Lower leg skin (tissue), 4 donors: ENCODE data around the gene DIP2B. TPM values are rescaled to one million over a fixed set of nuclear protein-coding genes. Genes with fewer than 3 reads are reported as not detected.
A peak's percentile ranks its signal among the peaks of the same experiment; 100 is the strongest.

ENCODE experiments used
- DNase-seq, 2 donors: peaks; one replicate each; pipeline ENCODE4 v3.0.0-alpha.2; 2019; ENCODE audit warnings: low spot score in 2 of 2
- H3K4me3 ChIP-seq: fragments of 200-600 bp; sonication (generic); 2 replicates; pipeline ENCODE4 v1.5.1; 2017; ENCODE audit warnings: mild to moderate bottlenecking, low read depth; ENCODE audit not compliant: poor library complexity, severe bottlenecking
- CTCF ChIP-seq, 3 donors: fragments of 450-650 bp; IDR thresholded peaks; one replicate each; pipeline ENCODE4 v1.5.1; 2016; ENCODE audit warnings: antibody characterized with exemption in 3 of 3, mild to moderate bottlenecking in 3 of 3, moderate library complexity in 2 of 3
- POLR2A ChIP-seq, 2 donors: fragments of 450-650 bp; IDR thresholded peaks; one replicate each; pipeline ENCODE4 v1.6.1; 2016 to 2017; ENCODE audit warnings: antibody characterized with exemption in 2 of 2, mild to moderate bottlenecking in 1 of 2, moderate library complexity in 1 of 2
- WGBS, 2 donors: methylation state at CpG; one replicate each; pipeline ENCODE4 v1.1.5; 2018; 5-methylcytosine and 5-hydroxymethylcytosine counted together
- intact Hi-C: fragments of 100-400 bp; cut with DNase I; formaldehyde crosslinking; loops from one replicate; pipeline ENCODE4 v1.15.0; 2023; ENCODE audit warnings: low total_unique reads
- total RNA-seq, 4 donors: library from RNA; depleted of rRNA; stranded (reverse); fragments of >200 nt; gene quantifications; one replicate each; pipeline ENCODE4 v1.1.0, GENCODE V29; 2016

Gene DIP2B
- total RNA-seq, 4 donors from 2014 or later, result 56.9 to 104 (median 68.6) TPM

GRCh38 chr12:50636505-50636904 is 131.7 kb downstream of the DIP2B start:
- DNase-seq, result no peak
- WGBS, 2 donors, result 57 to 67% methylated on average over 3 of the region's 3 CpGs
- intact Hi-C loops, result loop anchor here (5.0 kb wide), 1 partner anchor 129 kb away; no protein-coding TSS in a partner anchor
- TF ChIP-seq CTCF (IDR thresholded peaks at IDR 0.05) (no peak), POLR2A (IDR thresholded peaks at IDR 0.05) (no peak)
- H3K4me3 ChIP-seq, result no peak overlapping the region

- TF ChIP-seq POLR2A (IDR thresholded peaks at IDR 0.05) (no peak), CTCF (IDR thresholded peaks at IDR 0.05) (peak in 1 of 3 donors; percentile 17)
- no peak overlapping the region for H3K4me3 ChIP-seq
- WGBS, 2 donors, result 29% methylated on average over 4 of the region's 4 CpGs
- no peak for DNase-seq
- intact Hi-C loops, result loop anchor here (5.0 kb wide), 1 partner anchor 131 kb away; no protein-coding TSS in a partner anchor
Measured at GRCh38 chr12:50637870-50638481, 133.2 kb downstream of the DIP2B start.

- no peak for TF ChIP-seq POLR2A (IDR thresholded peaks at IDR 0.05)
- no peak for TF ChIP-seq CTCF (IDR thresholded peaks at IDR 0.05)
- H3K4me3 ChIP-seq, result no peak overlapping the region
- no peak for DNase-seq
- intact Hi-C loops, result loop anchor here (5.0 kb wide), 1 partner anchor 131 kb away; no protein-coding TSS in a partner anchor
Measured at GRCh38 chr12:50638482-50638880, 133.7 kb downstream of the DIP2B start.

- no peak for TF ChIP-seq CTCF (IDR thresholded peaks at IDR 0.05)
- TF ChIP-seq POLR2A (IDR thresholded peaks at IDR 0.05), result no peak
- no peak overlapping the region for H3K4me3 ChIP-seq
- no peak for DNase-seq
- intact Hi-C loops, result loop anchor here (5.0 kb wide), 1 partner anchor 132 kb away; no protein-coding TSS in a partner anchor
- WGBS, 2 donors, result 83 to 87% methylated on average over 4 of the region's 4 CpGs
Measured at GRCh38 chr12:50639721-50640120, 134.9 kb downstream of the DIP2B start.

- no peak overlapping the region for H3K4me3 ChIP-seq
- intact Hi-C loops, result no loop called here
- DNase-seq, result no peak
- WGBS, 2 donors, result 88% methylated on average over 7 of the region's 7 CpGs
- TF ChIP-seq POLR2A (IDR thresholded peaks at IDR 0.05), result no peak
- no peak for TF ChIP-seq CTCF (IDR thresholded peaks at IDR 0.05)
Measured at GRCh38 chr12:50640321-50640939, 135.6 kb downstream of the DIP2B start.
